ENCODE measurements around the gene ARMS2.

The ARMS2 gene

GRCh38 chr10:122449153-122449552 is 5.3 kb upstream of the ARMS2 start:
- H3K27me3 ChIP-seq (ENCODE audit: control insufficient read depth in 1 of 2, insufficient read depth in 2 of 2, low read length in 2 of 2) = no peaks in the 10 kb centered on the region
- H3K36me3 ChIP-seq (ENCODE audit: control insufficient read depth in 1 of 2, insufficient read depth in 2 of 2, low read length in 2 of 2) = no peaks in the 10 kb centered on the region
- no peak overlapping the region for H3K27ac ChIP-seq (ENCODE audit: low read depth, low read length)
- no peak overlapping the region for H3K4me3 ChIP-seq (ENCODE audit: low read depth in 1 of 2, low read length in 2 of 2)
- no peaks in the 10 kb centered on the region for H3K9me3 ChIP-seq (ENCODE audit: control insufficient read depth in 1 of 2, low read length in 2 of 2)
- H3K4me1 ChIP-seq (ENCODE audit: control insufficient read depth in 1 of 2, insufficient read depth in 2 of 2, low read length in 2 of 2) = peaks cover 8 to 14% of the 10 kb centered on the region in 2 donors
- no peak overlapping the region for H3K9ac ChIP-seq (ENCODE audit: low read depth in 1 of 2, low read length in 2 of 2)

GRCh38 chr10:122450353-122450990 is 4.0 kb upstream of the ARMS2 start:
- Histone ChIP-seq H3K4me1 (ENCODE audit: control insufficient read depth in 1 of 2, insufficient read depth in 2 of 2, low read length in 2 of 2) (peaks cover 8 to 14% of the 10 kb centered on the region in 2 donors), H3K27me3 (ENCODE audit: control insufficient read depth in 1 of 2, insufficient read depth in 2 of 2, low read length in 2 of 2) (no peaks in the 10 kb centered on the region), H3K36me3 (ENCODE audit: control insufficient read depth in 1 of 2, insufficient read depth in 2 of 2, low read length in 2 of 2) (no peaks in the 10 kb centered on the region), H3K9me3 (ENCODE audit: control insufficient read depth in 1 of 2, low read length in 2 of 2) (no peaks in the 10 kb centered on the region), H3K27ac (ENCODE audit: low read depth, low read length) (no peak overlapping the region), H3K4me3 (ENCODE audit: low read depth in 1 of 2, low read length in 2 of 2) (no peak overlapping the region), H3K9ac (ENCODE audit: low read depth in 1 of 2, low read length in 2 of 2) (no peak overlapping the region)

DNA sequence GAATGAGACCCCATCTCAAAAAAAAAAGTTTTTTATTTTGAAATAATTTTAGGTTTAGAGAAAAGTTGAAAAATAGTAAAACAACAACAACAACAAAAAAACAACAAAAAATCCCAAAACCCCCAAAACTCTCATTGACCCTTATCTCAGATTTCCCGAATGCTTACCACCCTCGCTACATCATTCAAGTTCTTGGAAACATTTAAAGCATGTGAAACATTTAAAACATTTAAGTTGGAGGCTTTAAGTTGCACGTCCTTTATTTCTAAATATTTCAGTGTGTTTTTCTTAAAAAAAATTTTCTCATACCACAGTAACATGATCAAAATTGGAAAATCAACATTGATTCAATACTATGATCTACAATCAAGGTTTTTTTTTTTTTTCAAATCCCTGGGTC is 382 bp upstream of the ARMS2 start:
- no peaks in the 10 kb centered on the region for H3K9me3 ChIP-seq (ENCODE audit: control insufficient read depth in 1 of 2, low read length in 2 of 2)
- no peak overlapping the region for H3K27ac ChIP-seq (ENCODE audit: low read depth, low read length)
- no peaks in the 10 kb centered on the region for H3K36me3 ChIP-seq (ENCODE audit: control insufficient read depth in 1 of 2, insufficient read depth in 2 of 2, low read length in 2 of 2)
- H3K4me1 ChIP-seq (ENCODE audit: control insufficient read depth in 1 of 2, insufficient read depth in 2 of 2, low read length in 2 of 2) = peaks cover 3 to 8% of the 10 kb centered on the region in 2 donors
- no peak overlapping the region for H3K9ac ChIP-seq (ENCODE audit: low read depth in 1 of 2, low read length in 2 of 2)
- peaks cover 10 to 11% of the 10 kb centered on the region in 2 donors for H3K27me3 ChIP-seq (ENCODE audit: control insufficient read depth in 1 of 2, insufficient read depth in 2 of 2, low read length in 2 of 2)
- H3K4me3 ChIP-seq (ENCODE audit: low read depth in 1 of 2, low read length in 2 of 2) = no peak overlapping the region

DNA sequence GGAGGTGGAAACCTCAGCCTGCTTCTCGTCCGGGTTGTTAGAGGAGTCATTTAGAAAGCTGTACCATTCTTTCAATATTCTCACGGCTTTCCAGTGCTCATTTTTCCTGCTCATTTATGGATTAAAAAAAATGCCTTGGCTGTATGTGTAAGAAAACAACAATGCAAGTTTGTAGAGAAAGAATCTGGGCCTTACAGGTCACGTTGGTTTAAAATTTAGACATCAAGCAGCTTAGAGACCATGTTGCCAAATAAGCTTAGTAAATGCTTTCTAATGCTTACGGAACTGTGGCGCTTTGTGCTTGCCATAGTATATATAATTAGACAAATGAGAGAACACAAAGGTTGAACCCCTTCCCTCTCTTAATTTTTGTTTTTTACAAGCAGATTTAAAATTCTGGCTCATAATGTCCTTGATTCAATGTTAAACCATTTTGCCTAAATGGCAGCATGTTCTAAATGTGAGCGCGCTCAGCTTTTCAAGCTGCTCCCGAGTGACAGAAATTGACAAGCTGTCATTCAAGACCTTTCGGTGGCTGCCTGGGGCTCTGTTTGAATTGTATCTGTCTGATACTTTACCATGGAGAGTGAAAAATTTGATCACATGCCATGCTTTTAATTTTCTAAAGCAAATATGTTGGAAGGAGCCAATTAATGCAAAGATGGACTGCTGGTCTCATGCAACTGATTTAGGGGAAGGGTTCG is 1.1 kb downstream of the ARMS2 start:
- Histone ChIP-seq H3K9ac (ENCODE audit: low read depth in 1 of 2, low read length in 2 of 2) (no peak overlapping the region), H3K9me3 (ENCODE audit: control insufficient read depth in 1 of 2, low read length in 2 of 2) (no peaks in the 10 kb centered on the region), H3K27ac (ENCODE audit: low read depth, low read length) (no peak overlapping the region), H3K27me3 (ENCODE audit: control insufficient read depth in 1 of 2, insufficient read depth in 2 of 2, low read length in 2 of 2) (peaks cover 15 to 18% of the 10 kb centered on the region in 2 donors), H3K36me3 (ENCODE audit: control insufficient read depth in 1 of 2, insufficient read depth in 2 of 2, low read length in 2 of 2) (no peaks in the 10 kb centered on the region), H3K4me1 (ENCODE audit: control insufficient read depth in 1 of 2, insufficient read depth in 2 of 2, low read length in 2 of 2) (peaks cover 0 to 3% of the 10 kb centered on the region in 2 donors), H3K4me3 (ENCODE audit: low read depth in 1 of 2, low read length in 2 of 2) (no peak overlapping the region)

- H3K9me3 ChIP-seq (ENCODE audit: control insufficient read depth in 1 of 2, low read length in 2 of 2) = no peaks in the 10 kb centered on the region
- H3K4me1 ChIP-seq (ENCODE audit: control insufficient read depth in 1 of 2, insufficient read depth in 2 of 2, low read length in 2 of 2) = peaks cover 0 to 14% of the 10 kb centered on the region in 2 donors
- no peak overlapping the region for H3K27ac ChIP-seq (ENCODE audit: low read depth, low read length)
- no peaks in the 10 kb centered on the region for H3K36me3 ChIP-seq (ENCODE audit: control insufficient read depth in 1 of 2, insufficient read depth in 2 of 2, low read length in 2 of 2)
- no peak overlapping the region for H3K9ac ChIP-seq (ENCODE audit: low read depth in 1 of 2, low read length in 2 of 2)
- H3K27me3 ChIP-seq (ENCODE audit: control insufficient read depth in 1 of 2, insufficient read depth in 2 of 2, low read length in 2 of 2) = peaks cover 18 to 21% of the 10 kb centered on the region in 2 donors
- no peak overlapping the region for H3K4me3 ChIP-seq (ENCODE audit: low read depth in 1 of 2, low read length in 2 of 2)
Observed at GRCh38 chr10:122457934-122458333, 3.5 kb downstream of the ARMS2 start.

DNA sequence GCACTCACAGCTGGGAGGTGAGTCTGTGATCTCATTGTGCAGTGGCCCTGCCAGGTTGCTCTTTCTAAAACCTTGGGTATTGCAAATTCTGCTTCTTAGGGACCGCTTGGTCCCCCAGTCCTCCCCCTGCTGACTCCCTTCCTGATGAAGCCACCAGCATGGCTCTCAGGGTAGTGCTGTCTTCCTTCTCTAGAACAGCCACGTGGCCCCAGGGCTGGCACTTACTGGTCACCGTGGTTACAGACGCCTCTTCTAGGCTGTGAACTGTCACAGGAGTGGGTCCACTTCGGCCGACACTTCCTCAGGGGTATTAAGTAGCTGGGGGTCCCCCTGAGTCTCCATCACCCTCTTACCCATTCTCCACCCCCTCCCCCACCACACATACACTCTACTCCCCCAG is 4.2 kb downstream of the ARMS2 start:
- H3K9ac ChIP-seq (ENCODE audit: low read depth in 1 of 2, low read length in 2 of 2) = no peak overlapping the region
- H3K27ac ChIP-seq (ENCODE audit: low read depth, low read length) = no peak overlapping the region
- no peak overlapping the region for H3K4me3 ChIP-seq (ENCODE audit: low read depth in 1 of 2, low read length in 2 of 2)
- no peaks in the 10 kb centered on the region for H3K9me3 ChIP-seq (ENCODE audit: control insufficient read depth in 1 of 2, low read length in 2 of 2)
- peaks cover 0 to 14% of the 10 kb centered on the region in 2 donors for H3K4me1 ChIP-seq (ENCODE audit: control insufficient read depth in 1 of 2, insufficient read depth in 2 of 2, low read length in 2 of 2)
- H3K36me3 ChIP-seq (ENCODE audit: control insufficient read depth in 1 of 2, insufficient read depth in 2 of 2, low read length in 2 of 2) = no peaks in the 10 kb centered on the region
- H3K27me3 ChIP-seq (ENCODE audit: control insufficient read depth in 1 of 2, insufficient read depth in 2 of 2, low read length in 2 of 2) = peaks cover 18 to 24% of the 10 kb centered on the region in 2 donors

DNA sequence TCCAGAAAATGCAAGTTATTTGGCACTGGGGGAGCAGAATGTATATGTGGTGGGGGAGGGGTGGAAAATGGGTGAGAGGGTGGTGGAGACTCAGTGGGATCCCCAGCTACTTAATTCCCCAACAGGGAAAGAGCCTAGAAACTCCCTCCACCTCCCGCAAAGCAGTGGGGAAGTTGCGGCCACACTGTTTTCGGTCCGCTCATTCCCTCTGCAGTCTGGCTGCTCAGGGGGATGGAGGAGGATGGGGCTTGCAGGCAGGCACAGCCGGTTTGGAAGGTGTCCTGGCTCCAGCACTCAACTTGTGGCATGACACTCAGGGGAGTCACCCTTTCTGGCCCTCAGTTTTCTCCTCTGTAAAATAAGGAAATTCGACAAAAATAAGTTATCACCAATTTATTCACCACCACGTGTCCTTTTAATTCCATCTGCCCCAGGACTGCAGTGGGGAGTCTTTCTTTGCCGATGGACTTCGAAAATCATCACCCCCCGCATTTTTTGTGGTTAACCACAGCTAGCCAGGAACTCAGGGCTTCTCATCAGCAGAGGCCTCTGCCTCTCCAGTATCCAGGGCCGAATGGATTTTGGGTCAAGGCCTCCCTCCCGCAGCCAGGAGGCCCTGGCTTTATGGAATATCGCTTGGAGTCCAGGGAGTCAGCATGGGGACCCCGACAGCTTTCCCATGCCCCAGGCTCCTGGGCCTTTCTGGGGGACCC is 5.3 kb downstream of the ARMS2 start:
- Histone ChIP-seq H3K36me3 (ENCODE audit: control insufficient read depth in 1 of 2, insufficient read depth in 2 of 2, low read length in 2 of 2) (no peaks in the 10 kb centered on the region), H3K4me1 (ENCODE audit: control insufficient read depth in 1 of 2, insufficient read depth in 2 of 2, low read length in 2 of 2) (peaks cover 0 to 14% of the 10 kb centered on the region in 2 donors), H3K27me3 (ENCODE audit: control insufficient read depth in 1 of 2, insufficient read depth in 2 of 2, low read length in 2 of 2) (peaks cover 18 to 24% of the 10 kb centered on the region in 2 donors), H3K27ac (ENCODE audit: low read depth, low read length) (no peak overlapping the region), H3K9ac (ENCODE audit: low read depth in 1 of 2, low read length in 2 of 2) (no peak overlapping the region), H3K4me3 (ENCODE audit: low read depth in 1 of 2, low read length in 2 of 2) (no peak overlapping the region), H3K9me3 (ENCODE audit: control insufficient read depth in 1 of 2, low read length in 2 of 2) (no peaks in the 10 kb centered on the region)

DNA sequence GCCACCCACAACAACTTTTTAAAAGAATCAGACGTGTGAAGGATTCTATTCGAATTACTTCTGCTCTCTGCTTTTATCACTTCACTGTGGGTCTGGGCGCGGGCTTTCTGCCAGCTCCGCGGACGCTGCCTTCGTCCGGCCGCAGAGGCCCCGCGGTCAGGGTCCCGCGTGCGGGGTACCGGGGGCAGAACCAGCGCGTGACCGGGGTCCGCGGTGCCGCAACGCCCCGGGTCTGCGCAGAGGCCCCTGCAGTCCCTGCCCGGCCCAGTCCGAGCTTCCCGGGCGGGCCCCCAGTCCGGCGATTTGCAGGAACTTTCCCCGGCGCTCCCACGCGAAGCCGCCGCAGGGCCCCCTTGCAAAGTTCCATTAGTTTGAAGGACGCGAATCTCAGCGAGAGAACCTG is 6.4 kb downstream of the ARMS2 start:
- Histone ChIP-seq H3K4me3 (ENCODE audit: low read depth in 1 of 2, low read length in 2 of 2) (peak overlapping the region; percentile 53 to 62), H3K27me3 (ENCODE audit: control insufficient read depth in 1 of 2, insufficient read depth in 2 of 2, low read length in 2 of 2) (peaks cover 18 to 24% of the 10 kb centered on the region in 2 donors), H3K36me3 (ENCODE audit: control insufficient read depth in 1 of 2, insufficient read depth in 2 of 2, low read length in 2 of 2) (no peaks in the 10 kb centered on the region), H3K4me1 (ENCODE audit: control insufficient read depth in 1 of 2, insufficient read depth in 2 of 2, low read length in 2 of 2) (peaks cover 0 to 14% of the 10 kb centered on the region in 2 donors), H3K27ac (ENCODE audit: low read depth, low read length) (no peak overlapping the region), H3K9ac (ENCODE audit: low read depth in 1 of 2, low read length in 2 of 2) (peak overlapping the region in 1 of 2 donors; percentile 32), H3K9me3 (ENCODE audit: control insufficient read depth in 1 of 2, low read length in 2 of 2) (no peaks in the 10 kb centered on the region)

- Histone ChIP-seq H3K36me3 (ENCODE audit: control insufficient read depth in 1 of 2, insufficient read depth in 2 of 2, low read length in 2 of 2) (no peaks in the 10 kb centered on the region), H3K27ac (ENCODE audit: low read depth, low read length) (no peak within 1 kb of the TSS), H3K9me3 (ENCODE audit: control insufficient read depth in 1 of 2, low read length in 2 of 2) (no peaks in the 10 kb centered on the region), H3K27me3 (ENCODE audit: control insufficient read depth in 1 of 2, insufficient read depth in 2 of 2, low read length in 2 of 2) (peaks cover 18 to 24% of the 10 kb centered on the region in 2 donors), H3K4me3 (ENCODE audit: low read depth in 1 of 2, low read length in 2 of 2) (peak within 1 kb of the TSS; percentile 74 to 80), H3K9ac (ENCODE audit: low read depth in 1 of 2, low read length in 2 of 2) (peak within 1 kb of the TSS; percentile 43 to 47), H3K4me1 (ENCODE audit: control insufficient read depth in 1 of 2, insufficient read depth in 2 of 2, low read length in 2 of 2) (peaks cover 0 to 14% of the 10 kb centered on the region in 2 donors)
Observed at GRCh38 chr10:122461367-122461728, 6.9 kb downstream of the ARMS2 start, which contains the start of gene HTRA1. TSS of gene HTRA1 (plus strand) at chr10:122461553. CDS start at chr10:122461653, 100 bp downstream.

Data from duodenal mucosa (tissue), 2 donors.